ENCODE measurements around the gene UBL4A.

UBL4A gene

GRCh38 chrX:154437971-154438893, 48.2 kb downstream of the UBL4A start:
- no peak for DNase-seq (ENCODE audit: low spot score)

GRCh38 chrX:154436983-154437752, 49.2 kb downstream of the UBL4A start, which contains the start of gene GDI1:
Gene GDI1, plus strand, starts transcription at chrX:154437154. Its CDS starts 101 bp downstream, at chrX:154437255.
- DNase-seq (ENCODE audit: low spot score), result no peak

- no peak for DNase-seq (ENCODE audit: low spot score)
Observed at GRCh38 chrX:154436374-154436982, 49.9 kb downstream of the UBL4A start.

- DNase-seq (ENCODE audit: low spot score), result no peak
Observed at GRCh38 chrX:154435171-154435733, 51.2 kb downstream of the UBL4A start.

- DNase-seq (ENCODE audit: low spot score), result no peak
Observed at GRCh38 chrX:154434394-154435168, 51.8 kb downstream of the UBL4A start.

Measured in kidney capillary endothelial cell (primary cell).